Measurements from ENCODE around the gene FBXW7.

The FBXW7 gene

GRCh38 chr4:152464030-152464823 lies 71.7 kb downstream of the FBXW7 start:
- DNase-seq = no peak

GRCh38 chr4:152463562-152463961 lies 72.3 kb downstream of the FBXW7 start:
- no peak for DNase-seq

- DNase-seq = no peak
Observed at GRCh38 chr4:152462695-152463094, 73.2 kb downstream of the FBXW7 start.

DNA sequence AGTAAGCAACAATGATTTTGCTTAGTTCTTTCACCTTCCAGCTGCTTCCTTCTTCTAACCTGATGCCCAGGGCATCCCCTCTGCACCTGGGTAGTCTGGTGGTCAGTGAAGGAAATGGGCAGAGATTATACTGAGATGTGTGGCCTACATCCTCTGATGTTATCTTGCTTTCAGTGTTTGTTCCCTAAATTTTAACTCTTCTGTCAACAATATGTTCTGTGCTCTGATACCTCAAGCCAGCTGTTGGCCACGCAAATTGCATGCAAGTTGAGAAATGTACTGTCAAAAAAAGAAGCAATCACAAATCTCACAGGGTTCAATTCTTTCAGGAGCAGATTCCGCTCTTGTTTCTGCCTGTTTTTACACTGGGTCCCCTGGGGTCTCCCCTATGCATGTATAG lies 73.8 kb downstream of the FBXW7 start:
- DNase-seq = no peak

- no peak for DNase-seq
Observed at GRCh38 chr4:152460488-152460887, 75.4 kb downstream of the FBXW7 start.

- DNase-seq = no peak
Observed at GRCh38 chr4:152459326-152459725, 76.6 kb downstream of the FBXW7 start.

- DNase-seq = no peak
Observed at GRCh38 chr4:152458801-152459302, 77.0 kb downstream of the FBXW7 start.

DNA sequence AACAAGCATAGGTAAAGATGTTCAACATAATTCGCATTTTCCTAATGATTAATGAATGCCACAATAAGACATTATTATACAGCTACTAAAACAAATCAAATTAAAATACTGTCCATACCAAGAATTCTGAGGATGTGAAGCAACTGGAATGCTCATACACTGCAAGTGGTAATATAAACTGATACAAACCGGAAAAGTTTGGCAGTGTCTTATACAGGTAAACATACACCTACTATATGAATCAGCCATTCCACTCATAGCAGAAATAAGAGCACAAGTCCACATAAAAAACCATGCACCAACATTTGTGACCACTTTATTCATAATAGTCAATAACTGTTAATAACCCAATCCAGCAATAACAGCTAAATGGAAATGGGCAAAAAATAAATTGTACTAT lies 79.3 kb downstream of the FBXW7 start:
- no peak for DNase-seq

DNA sequence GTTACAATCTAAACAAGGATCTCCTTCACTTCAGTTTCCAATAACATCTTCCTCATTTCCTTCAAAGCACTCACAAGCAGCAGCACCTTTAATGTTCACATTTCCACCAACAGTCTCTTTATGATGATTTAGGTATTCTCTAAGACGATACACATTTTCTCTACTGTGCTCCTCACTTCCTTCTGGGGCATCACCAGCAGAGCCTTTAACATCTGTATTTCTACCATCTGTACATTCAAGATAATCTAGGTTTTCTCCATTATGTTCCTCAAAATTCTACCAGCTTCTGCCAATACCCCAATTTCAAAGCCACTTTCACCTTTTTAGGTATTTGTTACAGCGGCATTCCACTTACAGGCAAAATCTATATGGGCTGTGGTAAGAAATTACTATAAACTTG lies 80.6 kb downstream of the FBXW7 start:
- no peak for DNase-seq

DNA sequence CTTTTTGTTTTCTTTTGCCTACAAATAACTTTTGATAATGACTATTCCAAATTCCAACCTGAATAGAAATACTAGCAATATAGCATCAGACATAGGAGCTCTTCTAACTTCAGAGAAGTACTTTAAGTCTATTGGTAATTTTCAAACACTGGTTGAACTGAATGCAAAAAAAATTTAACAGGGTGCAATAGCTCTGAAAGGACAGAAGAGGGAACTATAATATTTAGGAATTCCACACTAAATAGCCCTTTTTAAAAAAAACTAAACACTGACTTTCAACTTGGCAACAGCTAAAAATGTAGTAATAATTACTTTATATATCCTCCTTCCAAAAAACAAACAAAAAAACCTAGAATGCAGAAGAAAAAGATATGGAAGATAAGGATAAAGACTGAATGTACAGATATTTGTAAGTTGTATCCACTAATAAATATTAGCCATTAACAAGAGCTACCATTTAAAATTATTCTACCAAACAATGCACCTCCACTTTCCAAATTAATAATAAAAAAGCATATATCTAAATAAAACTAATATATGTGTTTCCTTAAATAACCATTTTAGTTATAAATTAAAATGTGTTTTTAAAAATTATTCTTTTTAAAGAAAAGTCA lies 81.4 kb downstream of the FBXW7 start:
- DNase-seq = no peak

GRCh38 chr4:152451496-152451895 lies 84.4 kb downstream of the FBXW7 start:
- DNase-seq = no peak

DNA sequence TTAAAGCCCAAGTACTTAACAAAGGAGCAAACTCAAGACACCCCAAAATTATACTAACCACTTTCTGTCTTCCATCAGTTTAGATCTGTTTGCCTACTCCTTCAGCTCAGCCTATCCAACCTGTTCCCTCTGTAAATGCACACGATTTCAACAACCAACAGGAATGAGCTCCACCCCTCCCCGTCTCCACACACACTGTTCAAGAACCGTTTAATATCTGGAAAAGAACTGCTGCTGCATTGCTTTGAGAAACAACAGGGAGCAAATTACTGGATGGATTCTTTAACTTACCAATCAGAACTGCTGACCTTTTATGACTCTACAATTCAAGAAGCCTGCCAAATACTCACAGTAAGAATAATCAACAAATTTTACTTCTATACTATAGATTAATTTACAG lies 87.0 kb downstream of the FBXW7 start:
- no peak for DNase-seq

GRCh38 chr4:152448038-152448707 lies 87.7 kb downstream of the FBXW7 start:
- DNase-seq = no peak

- no peak for DNase-seq
Observed at GRCh38 chr4:152443859-152444258, 92.0 kb downstream of the FBXW7 start.

- DNase-seq = no peak
Observed at GRCh38 chr4:152437561-152437960, 98.3 kb downstream of the FBXW7 start.

DNA sequence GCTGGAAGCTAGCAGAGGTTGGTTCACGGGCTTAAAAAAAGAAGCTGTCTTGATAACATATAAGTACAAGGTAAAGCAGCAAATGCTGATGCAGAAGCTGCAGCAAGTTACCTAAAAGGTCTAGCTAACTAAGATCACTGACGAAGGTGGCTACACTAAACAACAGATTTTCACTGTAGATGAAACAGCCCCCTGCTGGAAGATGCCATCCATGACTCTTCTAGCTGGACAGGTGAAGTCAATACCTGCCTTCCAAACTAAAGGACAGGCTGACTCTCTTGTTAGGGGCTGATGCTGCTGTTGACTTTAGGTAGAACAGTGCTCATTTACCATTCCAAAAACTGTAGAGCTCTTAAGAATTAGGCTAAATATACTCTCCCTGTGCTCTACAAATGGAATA lies 99.5 kb downstream of the FBXW7 start:
- no peak for DNase-seq

DNA sequence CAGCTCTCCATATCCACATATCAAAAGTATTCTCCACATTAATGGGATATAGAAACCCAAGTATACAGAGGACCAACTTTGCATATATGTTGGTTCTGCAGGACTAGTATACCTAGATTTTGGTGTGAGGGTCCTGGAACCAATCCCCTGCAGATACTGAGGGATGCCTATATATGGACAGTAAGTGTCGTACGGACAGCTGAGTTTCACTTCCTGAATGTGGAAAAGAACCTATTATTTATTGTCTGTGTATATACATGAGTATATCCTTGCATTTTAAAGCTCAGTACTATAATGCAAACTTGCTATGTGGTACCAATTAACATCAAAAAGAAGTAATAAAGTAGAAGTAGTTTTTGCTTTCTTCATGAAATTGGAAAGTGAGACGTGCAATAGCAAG lies 101.9 kb downstream of the FBXW7 start:
- DNase-seq = no peak

- no peak for DNase-seq
Observed at GRCh38 chr4:152431784-152432183, 104.1 kb downstream of the FBXW7 start.

- no peak for DNase-seq
Observed at GRCh38 chr4:152431291-152431690, 104.6 kb downstream of the FBXW7 start.

GRCh38 chr4:152430507-152430906 lies 105.4 kb downstream of the FBXW7 start:
- DNase-seq = no peak

DNA sequence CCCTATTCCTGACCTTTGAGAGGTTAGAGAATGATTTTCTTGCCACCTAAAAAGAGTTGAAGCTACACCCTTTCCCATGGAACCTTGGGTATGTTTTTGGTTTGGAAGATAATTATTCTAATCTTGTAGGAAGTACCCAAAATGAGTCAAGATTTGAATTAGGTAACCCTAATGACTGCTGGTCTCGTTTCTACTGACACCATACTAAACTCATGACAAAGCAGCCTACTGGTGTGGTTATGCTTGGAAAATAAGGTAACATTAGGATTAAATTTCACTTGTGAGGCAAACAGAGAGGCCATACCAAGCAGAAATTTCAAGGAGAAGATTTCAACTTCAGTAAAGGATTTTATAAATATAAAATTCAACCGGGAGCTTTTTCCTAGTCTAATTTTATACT lies 107.9 kb downstream of the FBXW7 start:
- no peak for DNase-seq

GRCh38 chr4:152424977-152425376 lies 110.9 kb downstream of the FBXW7 start:
- DNase-seq = no peak

DNA sequence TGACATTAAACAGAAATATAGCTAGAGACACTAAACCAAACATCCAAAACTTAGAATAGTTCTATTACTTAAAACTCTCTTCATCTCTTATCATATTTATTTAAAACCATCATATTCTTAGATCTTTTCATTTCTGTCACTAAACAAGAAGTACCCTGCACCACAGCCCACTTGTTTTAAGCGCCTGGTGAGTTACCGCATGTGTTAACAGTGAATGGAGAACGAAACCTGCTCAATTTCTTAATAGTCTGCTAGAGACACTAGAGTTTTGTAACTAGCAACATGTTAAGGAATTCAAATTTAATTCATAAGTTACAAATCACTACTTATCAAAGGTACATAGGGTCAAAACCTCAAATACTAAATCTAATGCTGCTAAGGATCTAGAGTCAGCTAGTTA lies 111.5 kb downstream of the FBXW7 start:
- no peak for DNase-seq

DNA sequence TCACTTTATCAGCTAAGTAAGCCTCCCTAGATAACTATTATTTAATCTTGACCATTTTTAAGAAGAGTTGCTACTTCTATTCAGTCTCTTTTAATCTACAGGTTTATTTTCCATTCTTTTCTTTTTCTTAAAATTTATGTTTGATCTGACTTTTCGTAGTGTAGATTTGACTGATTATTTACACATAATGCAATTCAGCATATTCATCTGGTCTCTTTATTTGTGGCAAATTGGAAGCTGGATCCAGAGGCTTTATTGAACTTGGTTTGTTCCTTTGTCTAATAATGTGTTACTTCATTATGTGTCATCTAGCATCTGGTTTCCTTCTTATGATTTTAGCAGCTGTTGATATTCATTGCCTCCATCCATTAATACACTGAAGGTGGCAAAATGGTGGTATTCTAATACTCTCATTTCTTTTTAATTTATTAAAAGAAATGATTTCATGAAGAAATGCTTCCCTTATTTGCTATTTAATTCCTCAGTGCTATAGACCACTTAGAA lies 113.0 kb downstream of the FBXW7 start:
- DNase-seq = no peak
